Measurements from ENCODE around the gene NSD2.

Gene NSD2

GRCh38 chr4:1932736-1933135 is 61.5 kb downstream of the NSD2 start:
- peaks cover 39% of the 10 kb centered on the region for H3K79me1 ChIP-seq (replicated peaks; ENCODE audit: low read length, poor library complexity, severe bottlenecking)
- H2BK15ac ChIP-seq (ENCODE audit: low read depth, poor library complexity, severe bottlenecking): no peak overlapping the region
- H3K36me3 ChIP-seq (ENCODE audit: control insufficient read depth in 1 of 2, insufficient read depth in 2 of 2, low read depth in 1 of 2, low read length in 2 of 2): peaks cover 37 to 45% of the 10 kb centered on the region in 2 experiments
- 94% methylated on average over 12 of the region's 13 CpGs for WGBS
- no peak for DNase-seq
- no peak overlapping the region for H2BK5ac ChIP-seq (ENCODE audit: low read depth, low read length, poor library complexity, severe bottlenecking)
- H3K9me3 ChIP-seq (ENCODE audit: control insufficient read depth, low read length): no peaks in the 10 kb centered on the region
- H3K4me3 ChIP-seq (ENCODE audit: insufficient read depth in 1 of 2, low read depth in 1 of 2, low read length in 2 of 2): no peak overlapping the region
- H2BK120ac ChIP-seq (ENCODE audit: low read depth, low read length): no peak overlapping the region
- H3K4me1 ChIP-seq (ENCODE audit: control insufficient read depth, insufficient read depth, low read depth, low read length): peaks cover 9% of the 10 kb centered on the region
- H3K18ac ChIP-seq (ENCODE audit: low read depth in 1 of 2, low read length in 2 of 2): no peak overlapping the region
- H2BK12ac ChIP-seq (ENCODE audit: low read length in 2 of 2): no peak overlapping the region
- no peak overlapping the region for H3K4ac ChIP-seq (ENCODE audit: low read depth in 1 of 2, low read length in 2 of 2)
- no peak overlapping the region for H3K14ac ChIP-seq (ENCODE audit: low read length in 2 of 2)
- no peak overlapping the region for H4K91ac ChIP-seq (ENCODE audit: low read length)
- no peaks in the 10 kb centered on the region for H3K27me3 ChIP-seq (ENCODE audit: control insufficient read depth in 1 of 2, insufficient read depth in 1 of 2, low read length in 2 of 2)
- H4K8ac ChIP-seq (ENCODE audit: low read length): no peak overlapping the region
- no peak overlapping the region for H3K27ac ChIP-seq (ENCODE audit: low read length, poor library complexity, severe bottlenecking)
- H2AK5ac ChIP-seq (ENCODE audit: low read length, severe bottlenecking): no peak overlapping the region
- H2AFZ ChIP-seq (ENCODE audit: low read depth, low read length): no peak overlapping the region
- no peak overlapping the region for H3K23ac ChIP-seq (ENCODE audit: low read length in 2 of 2)
- no peak overlapping the region for H3K9ac ChIP-seq (ENCODE audit: low read length)
- H3K4me2 ChIP-seq (ENCODE audit: low read length, poor library complexity, severe bottlenecking): no peak overlapping the region

GRCh38 chr4:1933700-1934099 is 62.5 kb downstream of the NSD2 start:
- Histone ChIP-seq H3K18ac (ENCODE audit: low read depth in 1 of 2, low read length in 2 of 2) (no peak overlapping the region), H2AFZ (ENCODE audit: low read depth, low read length) (no peak overlapping the region), H4K91ac (ENCODE audit: low read length) (no peak overlapping the region), H3K4me2 (ENCODE audit: low read length, poor library complexity, severe bottlenecking) (no peak overlapping the region), H3K36me3 (ENCODE audit: control insufficient read depth in 1 of 2, insufficient read depth in 2 of 2, low read depth in 1 of 2, low read length in 2 of 2) (peaks cover 36 to 41% of the 10 kb centered on the region in 2 experiments), H3K9ac (ENCODE audit: low read length) (no peak overlapping the region), H3K79me1 (replicated peaks; ENCODE audit: low read length, poor library complexity, severe bottlenecking) (peaks cover 37% of the 10 kb centered on the region), H2AK5ac (ENCODE audit: low read length, severe bottlenecking) (no peak overlapping the region), H2BK15ac (ENCODE audit: low read depth, poor library complexity, severe bottlenecking) (no peak overlapping the region), H2BK12ac (ENCODE audit: low read length in 2 of 2) (no peak overlapping the region), H3K4me1 (ENCODE audit: control insufficient read depth, insufficient read depth, low read depth, low read length) (peaks cover 7% of the 10 kb centered on the region), H2BK120ac (ENCODE audit: low read depth, low read length) (no peak overlapping the region), H4K8ac (ENCODE audit: low read length) (no peak overlapping the region), H3K4me3 (ENCODE audit: insufficient read depth in 1 of 2, low read depth in 1 of 2, low read length in 2 of 2) (no peak overlapping the region), H3K23ac (ENCODE audit: low read length in 2 of 2) (no peak overlapping the region), H3K4ac (ENCODE audit: low read depth in 1 of 2, low read length in 2 of 2) (no peak overlapping the region), H3K9me3 (ENCODE audit: control insufficient read depth, low read length) (no peaks in the 10 kb centered on the region), H2BK5ac (ENCODE audit: low read depth, low read length, poor library complexity, severe bottlenecking) (no peak overlapping the region), H3K27me3 (ENCODE audit: control insufficient read depth in 1 of 2, insufficient read depth in 1 of 2, low read length in 2 of 2) (no peaks in the 10 kb centered on the region), H3K27ac (ENCODE audit: low read length, poor library complexity, severe bottlenecking) (no peak overlapping the region), H3K14ac (ENCODE audit: low read length in 2 of 2) (no peak overlapping the region)
- DNase-seq: no peak
- WGBS: 88% methylated on average over 2 of the region's 3 CpGs

GRCh38 chr4:1937550-1937949 is 66.4 kb downstream of the NSD2 start:
- H2BK12ac ChIP-seq (ENCODE audit: low read length in 2 of 2): no peak overlapping the region
- no peak overlapping the region for H3K4me2 ChIP-seq (ENCODE audit: low read length, poor library complexity, severe bottlenecking)
- H4K8ac ChIP-seq (ENCODE audit: low read length): no peak overlapping the region
- peaks cover 25% of the 10 kb centered on the region for H3K79me1 ChIP-seq (replicated peaks; ENCODE audit: low read length, poor library complexity, severe bottlenecking)
- H2AFZ ChIP-seq (ENCODE audit: low read depth, low read length): no peak overlapping the region
- no peak overlapping the region for H2BK15ac ChIP-seq (ENCODE audit: low read depth, poor library complexity, severe bottlenecking)
- no peak overlapping the region for H3K18ac ChIP-seq (ENCODE audit: low read depth in 1 of 2, low read length in 2 of 2)
- H3K4me1 ChIP-seq (ENCODE audit: control insufficient read depth, insufficient read depth, low read depth, low read length): peaks cover 11% of the 10 kb centered on the region
- no peak overlapping the region for H3K27ac ChIP-seq (ENCODE audit: low read length, poor library complexity, severe bottlenecking)
- H2AK5ac ChIP-seq (ENCODE audit: low read length, severe bottlenecking): no peak overlapping the region
- 100% methylated on average over 2 of the region's 3 CpGs for WGBS
- no peaks in the 10 kb centered on the region for H3K27me3 ChIP-seq (ENCODE audit: control insufficient read depth in 1 of 2, insufficient read depth in 1 of 2, low read length in 2 of 2)
- no peak overlapping the region for H3K14ac ChIP-seq (ENCODE audit: low read length in 2 of 2)
- H3K4me3 ChIP-seq (ENCODE audit: insufficient read depth in 1 of 2, low read depth in 1 of 2, low read length in 2 of 2): no peak overlapping the region
- no peak overlapping the region for H3K4ac ChIP-seq (ENCODE audit: low read depth in 1 of 2, low read length in 2 of 2)
- H3K9ac ChIP-seq (ENCODE audit: low read length): no peak overlapping the region
- no peak overlapping the region for H2BK120ac ChIP-seq (ENCODE audit: low read depth, low read length)
- H4K91ac ChIP-seq (ENCODE audit: low read length): no peak overlapping the region
- H3K23ac ChIP-seq (ENCODE audit: low read length in 2 of 2): no peak overlapping the region
- H2BK5ac ChIP-seq (ENCODE audit: low read depth, low read length, poor library complexity, severe bottlenecking): no peak overlapping the region
- DNase-seq: no peak
- peaks cover 20 to 35% of the 10 kb centered on the region in 2 experiments for H3K36me3 ChIP-seq (ENCODE audit: control insufficient read depth in 1 of 2, insufficient read depth in 2 of 2, low read depth in 1 of 2, low read length in 2 of 2)
- H3K9me3 ChIP-seq (ENCODE audit: control insufficient read depth, low read length): no peaks in the 10 kb centered on the region

- no peak for DNase-seq
- Histone ChIP-seq H3K36me3 (ENCODE audit: control insufficient read depth in 1 of 2, insufficient read depth in 2 of 2, low read depth in 1 of 2, low read length in 2 of 2) (peaks cover 19 to 35% of the 10 kb centered on the region in 2 experiments), H2BK12ac (ENCODE audit: low read length in 2 of 2) (no peak overlapping the region), H3K27me3 (ENCODE audit: control insufficient read depth in 1 of 2, insufficient read depth in 1 of 2, low read length in 2 of 2) (no peaks in the 10 kb centered on the region), H3K27ac (ENCODE audit: low read length, poor library complexity, severe bottlenecking) (no peak overlapping the region), H3K4ac (ENCODE audit: low read depth in 1 of 2, low read length in 2 of 2) (no peak overlapping the region), H2BK5ac (ENCODE audit: low read depth, low read length, poor library complexity, severe bottlenecking) (no peak overlapping the region), H2AFZ (ENCODE audit: low read depth, low read length) (no peak overlapping the region), H3K4me3 (ENCODE audit: insufficient read depth in 1 of 2, low read depth in 1 of 2, low read length in 2 of 2) (no peak overlapping the region), H4K8ac (ENCODE audit: low read length) (no peak overlapping the region), H3K4me1 (ENCODE audit: control insufficient read depth, insufficient read depth, low read depth, low read length) (peaks cover 9% of the 10 kb centered on the region), H3K18ac (ENCODE audit: low read depth in 1 of 2, low read length in 2 of 2) (no peak overlapping the region), H4K91ac (ENCODE audit: low read length) (no peak overlapping the region), H3K14ac (ENCODE audit: low read length in 2 of 2) (no peak overlapping the region), H2BK15ac (ENCODE audit: low read depth, poor library complexity, severe bottlenecking) (no peak overlapping the region), H3K9me3 (ENCODE audit: control insufficient read depth, low read length) (no peaks in the 10 kb centered on the region), H2AK5ac (ENCODE audit: low read length, severe bottlenecking) (no peak overlapping the region), H2BK120ac (ENCODE audit: low read depth, low read length) (no peak overlapping the region), H3K9ac (ENCODE audit: low read length) (no peak overlapping the region), H3K23ac (ENCODE audit: low read length in 2 of 2) (no peak overlapping the region), H3K4me2 (ENCODE audit: low read length, poor library complexity, severe bottlenecking) (no peak overlapping the region), H3K79me1 (replicated peaks; ENCODE audit: low read length, poor library complexity, severe bottlenecking) (peaks cover 24% of the 10 kb centered on the region)
- WGBS: 97% methylated on average over 8 of the region's 8 CpGs
Observed at GRCh38 chr4:1938027-1938426, 66.8 kb downstream of the NSD2 start.
